HL-60 (cell line): ENCODE data around the gene PTBP2.

Experiments
- CTCF ChIP-seq: IDR thresholded peaks from one replicate; pipeline ENCODE4 v1.5.1; 2011; ENCODE audit warnings: low read length, control low read depth, inconsistent platforms; ENCODE audit not compliant: insufficient read depth
- POLR2AphosphoS5 ChIP-seq: IDR thresholded peaks from 2 replicates; pipeline ENCODE4 v1.6.1; 2012; ENCODE audit warnings: low read depth

GRCh38 chr1:96723377-96723776 lies 1.8 kb downstream of the PTBP2 start:
- TF ChIP-seq CTCF (no peak), POLR2AphosphoS5 (no peak)
